Hematopoietic multipotent progenitor cell treated with erythropoietin and hydrocortisone succinate and interleukin-3 and kit ligand, for 4 days (in vitro differentiated cells): ENCODE data around the gene CYLD.

Source experiments
- DNase-seq: peaks from one replicate; pipeline ENCODE4 v3.0.0-alpha.2; 2015

CYLD gene

DNA sequence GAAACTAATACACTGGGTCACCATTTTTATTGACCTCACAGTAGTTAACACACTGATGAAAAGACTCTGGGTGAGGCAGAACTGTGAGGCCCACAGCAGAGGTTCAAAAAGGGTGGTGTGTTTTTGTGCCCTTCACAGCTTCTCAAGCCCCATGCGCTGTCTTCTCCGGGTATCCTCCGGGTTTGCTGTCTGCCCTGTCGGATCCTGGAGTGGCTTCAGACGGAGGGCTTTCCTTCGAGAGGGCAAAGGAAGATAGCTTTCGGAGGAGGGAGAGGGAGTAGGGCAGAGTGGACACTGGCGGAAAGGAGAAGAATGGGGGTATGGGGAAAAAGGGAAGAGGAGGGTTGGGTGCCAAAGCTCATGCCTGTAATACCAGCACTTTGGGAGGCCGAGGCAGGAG is 80.8 kb downstream of the CYLD start:
- DNase-seq = no peak

DNA sequence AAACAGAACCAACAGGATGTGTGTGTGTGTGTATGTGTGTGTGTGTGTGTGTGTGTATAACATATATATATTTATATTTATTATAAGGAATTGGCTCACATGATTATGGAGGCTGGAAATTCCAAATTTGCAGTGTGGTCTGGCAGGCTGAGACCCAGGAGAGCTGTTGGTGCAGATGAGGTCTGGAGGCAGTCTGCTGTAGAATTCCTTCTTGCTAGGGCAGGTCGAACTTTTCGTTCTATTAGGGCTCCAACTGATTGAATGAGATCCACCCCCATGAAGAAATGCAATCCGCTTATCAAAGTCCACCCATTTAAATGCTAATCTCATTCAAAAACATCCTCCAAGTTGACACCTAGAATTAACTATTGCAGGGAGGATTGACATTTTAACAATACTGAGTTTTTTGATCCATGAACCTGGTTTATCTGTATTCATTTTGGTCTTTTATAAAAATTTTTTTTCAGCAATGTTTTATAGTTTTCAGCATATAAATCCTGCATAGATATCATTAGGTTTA is 85.0 kb downstream of the CYLD start:
- no peak for DNase-seq

DNA sequence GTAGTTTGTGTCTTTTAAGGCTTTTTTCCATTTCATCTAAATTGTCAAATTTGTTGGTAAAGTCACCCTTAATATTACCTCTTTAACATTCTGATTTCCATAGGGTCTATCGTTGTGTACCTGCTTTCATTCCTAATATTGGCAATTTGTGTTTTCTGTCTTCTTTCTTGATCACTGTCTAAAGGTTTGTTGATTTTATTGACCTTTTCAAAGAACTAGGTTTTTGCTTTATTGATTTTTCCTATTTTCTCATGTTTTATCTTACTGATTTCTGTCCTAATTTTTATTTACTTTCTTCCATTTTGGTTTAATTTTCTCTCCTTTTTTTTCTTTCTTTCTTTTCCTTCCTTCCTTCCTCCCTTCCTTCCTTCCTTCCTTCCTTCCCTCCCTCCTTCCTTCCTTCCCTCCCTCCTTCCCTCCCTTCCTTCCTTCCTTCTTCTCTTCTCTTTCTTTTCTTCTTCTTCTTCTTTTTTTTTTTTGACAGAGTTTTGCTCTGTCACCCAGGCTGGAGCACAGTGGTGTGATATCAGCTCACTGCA is 86.3 kb downstream of the CYLD start:
- no peak for DNase-seq

DNA sequence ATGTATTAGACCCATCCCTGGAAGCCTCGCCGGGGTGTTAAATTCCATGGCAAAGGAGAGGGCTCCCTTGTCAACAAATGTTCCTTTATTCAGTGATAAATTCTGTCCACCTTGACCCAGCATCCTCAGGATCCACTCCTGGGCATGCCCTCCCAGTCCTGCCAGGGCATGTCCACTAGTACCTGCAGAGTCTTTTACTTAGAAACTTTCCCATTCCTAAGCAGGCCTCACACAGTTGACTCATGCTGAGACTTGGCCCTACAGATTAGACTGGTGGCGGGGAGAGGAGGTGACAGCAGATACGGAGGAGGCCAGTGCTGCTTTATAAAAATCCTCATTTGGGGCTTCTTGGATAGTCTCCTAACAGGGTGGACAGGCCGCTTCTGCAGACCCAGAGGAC is 88.8 kb downstream of the CYLD start:
- DNase-seq = no peak

DNA sequence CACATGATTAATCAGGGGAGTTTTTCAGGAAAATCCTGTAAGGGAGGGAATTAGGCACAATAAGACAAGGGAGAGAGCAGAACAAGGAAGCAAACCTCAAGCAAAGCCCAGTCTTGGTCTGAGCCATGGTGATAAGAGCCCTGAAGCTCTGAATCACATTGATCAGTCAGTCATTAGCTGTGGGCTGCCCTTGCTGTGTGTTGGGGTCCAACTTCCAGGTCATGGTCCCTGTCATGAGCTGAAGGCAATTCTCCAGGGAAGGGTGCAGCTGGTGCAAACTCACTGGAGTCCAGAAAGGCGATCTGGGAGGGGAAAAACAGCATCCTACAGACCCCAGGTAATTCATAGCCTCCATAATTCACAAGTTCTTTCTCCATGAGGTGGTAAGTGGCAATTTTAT is 89.9 kb downstream of the CYLD start:
- DNase-seq = peak; percentile 38

DNA sequence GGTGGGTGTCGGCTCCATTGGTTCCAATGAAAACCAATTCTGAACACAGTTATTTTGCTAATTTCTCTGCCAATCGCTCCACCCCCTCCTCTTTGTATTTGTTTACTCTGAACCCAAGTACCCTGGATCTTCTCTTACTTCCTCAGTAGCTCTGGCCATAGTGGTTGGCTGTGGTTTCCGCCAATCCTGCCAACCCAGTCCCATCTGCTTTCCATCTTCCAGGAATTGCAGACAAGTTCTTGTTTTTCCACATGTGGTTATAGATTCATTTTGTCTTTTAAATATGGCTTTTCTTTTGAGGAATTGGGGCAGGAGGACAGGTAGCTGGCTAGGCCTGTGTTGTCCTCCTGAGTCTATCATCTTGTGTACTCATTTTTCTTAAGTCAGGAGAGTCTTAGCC is 92.0 kb downstream of the CYLD start:
- no peak for DNase-seq

DNA sequence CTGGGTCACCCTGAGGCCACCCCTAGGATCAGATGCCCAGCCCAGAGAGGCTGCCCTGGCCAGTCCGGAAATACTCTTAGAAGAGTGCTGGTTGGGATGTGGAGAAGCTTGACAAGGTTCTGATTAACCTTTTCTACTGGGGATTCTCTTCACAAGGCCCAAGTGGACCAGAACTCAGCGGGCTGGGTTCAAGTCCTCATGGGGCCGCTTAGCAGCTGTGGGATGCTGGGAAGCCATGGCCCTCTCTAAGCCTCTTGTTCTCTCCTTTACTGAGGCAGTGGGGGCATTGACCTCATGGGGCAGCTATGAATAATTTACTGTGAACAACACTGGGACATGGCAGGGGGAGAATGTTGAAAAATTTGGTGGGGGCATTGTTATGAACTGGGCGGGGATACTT is 92.8 kb downstream of the CYLD start:
- no peak for DNase-seq

DNA sequence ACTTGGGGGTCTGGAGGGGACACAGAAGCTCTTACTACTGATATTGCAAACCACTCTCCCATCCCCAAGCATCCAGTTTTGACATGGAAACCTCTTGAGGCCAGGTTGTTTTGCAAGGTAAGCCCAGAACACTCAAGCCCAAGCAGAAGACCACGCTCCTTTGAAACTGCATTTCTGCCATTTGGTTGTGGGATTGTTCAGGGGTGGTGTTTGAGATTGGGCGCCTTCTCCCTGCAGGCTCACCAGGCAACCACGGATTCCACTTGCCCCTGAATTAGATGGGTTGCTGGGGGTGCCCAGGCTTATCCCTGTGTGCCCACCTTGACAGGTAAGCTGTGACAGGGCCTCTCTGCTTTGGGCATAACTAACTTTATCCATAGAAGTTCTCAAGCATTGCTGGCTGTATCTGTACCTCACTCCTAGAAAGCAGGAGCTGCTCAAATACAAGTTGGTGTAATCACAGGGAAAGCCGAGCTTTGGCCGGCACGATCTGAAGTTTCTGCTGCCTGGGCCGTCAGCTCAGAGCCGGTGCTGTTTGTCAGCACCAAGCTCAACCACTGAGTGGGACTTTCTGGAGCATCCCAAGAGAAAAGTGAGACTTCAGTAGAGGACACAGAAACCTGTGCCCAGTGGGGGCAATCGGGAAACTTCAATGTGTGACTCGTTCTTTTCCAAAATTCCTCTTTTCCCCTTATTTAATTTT is 93.6 kb downstream of the CYLD start:
- DNase-seq = no peak

DNA sequence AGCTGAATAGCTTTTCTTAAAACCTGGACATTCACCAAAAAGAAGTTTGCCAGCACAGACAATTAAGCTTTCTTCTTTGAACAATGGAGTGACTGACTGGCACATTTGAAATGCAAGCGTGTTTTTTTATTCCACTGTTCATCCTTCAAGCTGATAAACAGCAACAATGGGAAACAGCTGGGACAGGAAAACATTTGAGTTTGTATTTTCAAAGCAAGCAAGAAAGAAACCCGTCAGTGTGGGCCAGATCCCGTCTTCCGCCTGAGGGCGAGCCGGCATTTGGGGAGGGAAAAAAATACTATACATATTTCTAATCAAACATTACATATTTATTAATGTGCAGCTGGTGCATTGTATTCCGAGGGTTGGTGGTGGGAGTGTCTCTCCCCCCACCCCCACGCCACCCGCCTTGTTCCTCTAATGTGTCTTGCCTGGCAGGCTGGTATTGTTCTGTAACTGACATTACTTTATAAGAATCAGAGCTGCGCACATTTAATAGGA is 94.3 kb downstream of the CYLD start:
- DNase-seq = no peak

DNA sequence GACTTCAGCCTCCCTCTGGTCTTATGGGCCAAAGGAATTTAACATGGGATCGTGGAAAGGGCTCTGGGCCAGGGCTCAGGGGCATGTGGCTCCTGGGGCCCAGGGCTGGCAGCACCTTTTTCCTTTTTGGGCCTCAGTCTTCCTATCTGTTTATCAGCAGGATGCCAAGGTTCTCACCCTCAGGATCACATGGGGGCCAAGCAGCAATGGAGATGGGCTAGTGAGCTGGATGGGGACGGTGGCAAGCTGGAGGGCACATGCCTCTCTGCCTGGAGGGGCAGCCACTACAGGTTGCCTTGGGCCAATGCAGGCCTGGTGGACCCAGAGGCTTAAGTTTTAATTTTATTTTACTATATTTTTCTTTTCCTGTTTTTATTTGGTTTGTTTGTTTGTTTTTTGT is 95.4 kb downstream of the CYLD start:
- no peak for DNase-seq

DNA sequence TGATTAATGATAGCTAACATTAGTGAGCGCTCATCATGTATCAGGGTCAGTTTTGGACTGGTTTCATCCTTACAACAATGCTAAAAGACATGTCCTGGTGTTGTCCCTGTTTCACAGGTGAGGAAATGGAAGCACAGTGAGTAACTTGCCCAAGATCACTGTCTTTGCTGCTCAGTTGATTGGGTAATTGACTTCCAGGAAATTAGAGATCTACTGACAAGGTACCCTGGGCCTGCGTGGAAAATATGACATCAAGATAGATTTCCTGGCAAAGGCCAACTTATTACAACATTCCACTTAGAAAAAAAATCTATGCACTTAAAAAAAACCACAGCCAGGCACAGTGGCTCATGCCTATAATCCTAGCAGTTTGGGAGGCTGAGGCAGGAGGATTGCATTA is 96.3 kb downstream of the CYLD start:
- DNase-seq = peak; percentile 69

DNA sequence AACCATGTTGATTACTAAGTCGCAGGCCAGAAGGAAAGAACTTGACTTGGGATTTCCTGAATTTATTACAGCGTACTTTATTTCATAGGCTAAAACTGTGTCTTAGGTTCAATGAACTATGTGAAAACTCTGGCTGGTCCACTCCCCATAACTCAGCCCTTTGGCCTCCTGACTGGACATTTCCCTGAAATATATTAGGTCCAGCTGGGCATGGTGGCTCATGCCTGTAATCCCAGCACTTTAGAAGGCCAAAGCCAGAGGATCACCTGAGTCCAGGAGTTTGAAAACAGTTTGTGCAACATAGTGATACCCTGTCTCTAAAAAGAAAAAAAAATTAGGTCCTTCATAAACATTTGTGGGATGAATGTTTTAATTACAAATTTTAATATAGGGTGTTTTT is 97.0 kb downstream of the CYLD start:
- no peak for DNase-seq

DNA sequence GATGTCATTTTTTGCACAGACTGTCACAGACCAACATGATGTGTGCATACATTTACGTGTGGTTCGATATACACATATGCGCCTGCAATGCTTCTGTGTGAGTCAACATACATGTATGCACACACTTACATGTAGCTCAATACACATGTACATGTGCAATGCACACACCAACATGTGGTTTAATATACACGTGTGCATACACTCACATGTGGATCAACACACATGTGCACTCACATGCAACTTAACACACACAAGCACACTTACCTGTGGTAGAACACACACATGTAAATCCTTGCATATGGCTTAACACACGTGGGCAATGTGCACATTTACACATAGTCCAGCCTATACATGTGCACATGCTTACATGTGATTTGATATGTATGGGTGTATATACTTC is 97.5 kb downstream of the CYLD start:
- no peak for DNase-seq

DNA sequence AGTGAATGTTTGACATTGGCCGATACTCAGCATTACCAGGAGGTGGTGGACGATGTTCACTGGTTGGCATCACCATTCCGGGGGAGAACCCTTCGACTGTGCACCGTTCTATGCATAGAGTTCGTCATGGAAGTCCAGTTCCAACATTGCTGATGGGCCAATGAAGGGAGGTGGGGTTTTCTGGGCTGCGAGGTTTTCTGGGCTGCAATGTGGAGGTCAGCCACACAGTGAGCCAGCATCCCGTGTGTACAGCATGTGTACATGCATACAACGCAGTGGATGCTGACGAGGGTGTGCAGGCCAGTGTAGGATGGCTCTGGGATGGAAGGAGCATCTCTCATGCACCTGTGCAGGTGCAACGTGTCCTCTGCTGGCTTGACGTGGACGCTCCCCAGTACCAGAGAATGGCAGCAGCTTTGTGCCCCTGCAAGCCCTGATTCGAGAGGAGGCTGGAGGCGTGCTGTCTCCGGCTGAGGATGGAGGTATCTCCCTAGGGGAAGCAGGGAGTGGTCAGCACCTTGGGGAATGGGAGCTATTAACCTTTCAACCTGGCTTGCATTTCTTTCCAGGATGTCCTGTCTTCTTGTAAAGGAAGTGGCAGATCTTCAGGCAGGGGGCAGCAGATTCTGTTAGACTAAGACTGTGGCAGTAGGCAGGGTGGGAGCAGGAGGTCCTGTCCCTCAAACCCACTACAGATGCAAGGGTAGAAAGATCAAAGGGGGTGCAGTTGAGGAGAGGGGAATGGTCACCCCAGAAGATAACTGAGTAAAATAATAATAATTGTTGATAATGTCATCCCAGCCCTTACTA is 98.2 kb downstream of the CYLD start:
- DNase-seq = peak; percentile 49

DNA sequence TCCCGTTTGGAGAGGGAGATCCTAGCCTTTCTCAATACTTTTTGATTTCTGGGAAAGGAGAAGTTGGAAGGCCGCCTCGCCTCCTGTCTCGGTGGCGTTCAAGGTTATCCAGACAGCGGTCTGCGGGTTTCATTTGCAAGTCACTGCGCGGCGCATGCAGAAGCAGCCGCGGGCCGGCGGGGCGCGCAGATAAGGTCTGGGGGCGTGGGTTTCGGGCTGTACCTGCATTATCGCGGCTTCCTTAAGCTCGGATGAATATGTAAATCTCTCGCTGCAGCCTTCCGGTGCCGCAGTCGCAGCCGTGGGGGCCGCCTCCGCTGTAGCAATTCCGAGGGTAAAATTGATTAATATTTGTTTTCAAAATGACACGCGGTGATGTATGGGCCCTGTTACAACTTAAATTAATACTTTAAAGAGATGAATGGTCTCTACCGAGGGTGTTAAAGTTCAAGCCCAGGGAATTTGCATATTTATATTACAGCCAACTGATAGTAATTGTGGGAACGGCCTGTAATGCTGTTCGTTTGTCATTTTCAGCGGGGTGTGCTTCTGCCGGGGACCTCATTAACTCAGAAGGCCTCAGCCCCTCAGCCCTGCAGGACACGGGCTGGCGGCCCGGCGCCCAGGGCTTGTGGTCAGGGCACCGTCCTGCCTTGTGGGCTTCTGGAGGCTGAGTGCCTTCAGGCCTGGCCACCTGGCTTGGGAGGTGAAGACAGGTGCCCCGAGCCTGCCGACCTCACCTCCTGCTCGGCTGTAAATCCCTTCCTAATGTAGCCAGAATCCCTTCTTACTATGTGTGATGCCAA is 99.4 kb downstream of the CYLD start:
- peak; percentile 98 for DNase-seq

DNA sequence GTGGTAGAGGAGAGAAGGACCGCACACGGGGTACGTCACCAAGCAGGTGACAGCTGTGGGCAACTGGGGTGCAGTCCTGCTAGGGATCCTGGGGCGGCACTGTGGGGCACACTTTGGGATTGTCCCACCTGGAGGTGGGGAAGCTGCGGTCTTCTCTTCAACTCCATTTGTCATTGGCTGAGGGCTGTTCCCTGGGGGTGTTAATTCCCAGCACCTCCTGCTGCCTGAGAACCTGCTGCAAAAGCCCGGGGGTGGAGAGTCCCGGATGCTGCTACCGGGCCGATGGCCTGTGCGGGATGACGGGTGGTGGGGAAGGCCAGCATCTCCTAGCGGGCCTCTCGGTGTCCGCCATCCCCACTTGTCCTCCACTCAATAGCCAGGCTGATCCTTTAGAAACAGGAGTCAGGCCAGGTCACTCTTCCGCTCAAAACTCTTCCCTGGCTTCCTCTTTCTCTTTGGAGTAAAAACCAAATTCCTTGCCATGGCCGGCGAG is 100.2 kb downstream of the CYLD start:
- no peak for DNase-seq

DNA sequence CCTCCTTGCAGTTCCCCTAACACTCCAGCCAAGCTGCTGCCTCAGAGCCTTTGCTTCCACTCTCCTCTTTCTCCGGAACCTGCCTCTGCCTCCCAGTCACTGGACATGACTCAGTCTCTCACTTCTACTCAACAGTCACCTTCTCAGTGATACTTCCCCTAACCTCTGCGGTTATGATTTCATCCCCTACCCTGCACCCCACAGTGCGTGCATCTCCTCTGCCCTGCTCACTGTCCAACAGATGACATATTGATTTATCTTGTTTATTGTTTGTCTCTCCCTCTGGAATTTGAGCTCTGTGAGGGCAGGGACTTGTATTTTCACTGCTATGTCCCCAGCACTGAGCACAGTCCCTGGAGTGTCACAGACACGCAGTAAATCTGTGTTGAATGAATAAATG is 100.7 kb downstream of the CYLD start:
- DNase-seq = peak; percentile 32

DNA sequence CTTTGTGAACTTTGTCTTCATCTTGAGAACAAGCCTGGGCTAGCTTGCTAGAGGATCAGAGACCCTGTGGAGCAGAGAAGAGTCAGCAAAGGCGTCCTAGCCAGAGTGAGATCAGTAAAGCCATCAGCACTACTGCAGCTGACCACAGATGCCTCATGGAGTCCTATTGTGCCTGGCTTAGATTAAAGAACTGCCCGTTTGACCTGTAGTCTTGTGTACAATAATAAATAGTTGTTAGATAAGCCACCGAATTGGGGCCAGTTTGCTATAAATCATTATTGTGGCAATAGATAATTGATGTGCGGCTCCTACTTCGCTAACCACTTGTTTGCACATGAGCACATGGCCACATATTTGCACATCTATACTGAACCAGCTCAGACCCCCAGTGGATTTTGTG is 103.0 kb downstream of the CYLD start:
- DNase-seq = no peak

DNA sequence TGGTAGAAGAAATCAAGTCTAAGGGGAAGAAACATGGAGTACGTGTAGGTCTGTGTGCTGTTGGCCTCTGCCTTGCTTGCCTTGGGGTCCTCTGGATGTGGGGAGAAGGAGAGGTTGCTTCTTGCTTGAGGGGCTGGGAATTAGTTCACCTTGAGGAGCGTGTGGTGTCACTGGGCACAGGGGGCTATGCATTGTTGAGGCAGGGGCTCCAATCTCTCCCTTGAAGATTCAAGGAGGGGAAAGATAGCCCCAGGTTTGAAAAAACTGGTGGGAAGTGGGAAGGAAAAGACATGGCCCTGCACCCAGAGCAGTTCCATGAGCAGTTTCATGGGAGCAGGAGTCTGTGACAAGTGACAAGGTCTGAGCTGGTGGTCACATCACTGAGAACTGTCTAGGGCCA is 103.4 kb downstream of the CYLD start:
- DNase-seq = no peak

DNA sequence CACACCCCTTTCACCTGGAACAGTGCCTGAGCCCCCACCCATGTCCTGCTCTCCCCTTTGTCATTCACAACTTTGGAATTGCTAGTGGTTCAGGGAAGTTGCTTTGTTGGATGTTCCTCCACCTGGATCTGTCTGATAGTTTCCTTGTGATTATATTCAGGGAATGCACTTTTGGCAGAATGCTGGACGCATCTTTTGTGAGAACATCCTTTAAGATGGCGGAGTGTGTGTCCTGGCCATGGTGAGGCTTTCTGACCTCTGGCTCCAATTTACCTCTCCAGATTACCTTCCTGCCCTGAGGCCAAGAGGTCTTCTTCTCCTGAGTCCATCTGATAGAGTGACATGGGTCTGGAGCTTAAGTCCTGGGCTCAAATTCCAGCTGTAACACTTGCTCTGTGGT is 104.6 kb downstream of the CYLD start:
- no peak for DNase-seq

DNA sequence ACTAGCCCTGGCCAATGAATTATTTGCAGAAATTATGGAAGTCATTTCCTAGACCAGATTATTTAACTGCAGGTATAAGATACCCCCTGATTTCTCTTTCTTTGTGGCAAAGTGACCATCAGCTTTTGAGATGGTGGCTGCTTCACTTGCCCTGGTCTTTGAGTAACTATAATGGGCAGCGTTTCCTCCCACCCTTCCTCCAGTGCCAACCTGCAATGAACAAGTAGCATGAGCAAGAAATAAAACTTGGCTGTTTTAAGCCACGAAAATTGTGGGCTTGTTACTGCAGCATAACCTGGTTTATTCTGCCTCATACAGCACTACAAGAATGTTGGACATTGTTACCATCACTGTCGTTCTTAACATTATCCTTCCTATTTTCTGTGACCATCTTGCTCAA is 105.3 kb downstream of the CYLD start:
- no peak for DNase-seq

DNA sequence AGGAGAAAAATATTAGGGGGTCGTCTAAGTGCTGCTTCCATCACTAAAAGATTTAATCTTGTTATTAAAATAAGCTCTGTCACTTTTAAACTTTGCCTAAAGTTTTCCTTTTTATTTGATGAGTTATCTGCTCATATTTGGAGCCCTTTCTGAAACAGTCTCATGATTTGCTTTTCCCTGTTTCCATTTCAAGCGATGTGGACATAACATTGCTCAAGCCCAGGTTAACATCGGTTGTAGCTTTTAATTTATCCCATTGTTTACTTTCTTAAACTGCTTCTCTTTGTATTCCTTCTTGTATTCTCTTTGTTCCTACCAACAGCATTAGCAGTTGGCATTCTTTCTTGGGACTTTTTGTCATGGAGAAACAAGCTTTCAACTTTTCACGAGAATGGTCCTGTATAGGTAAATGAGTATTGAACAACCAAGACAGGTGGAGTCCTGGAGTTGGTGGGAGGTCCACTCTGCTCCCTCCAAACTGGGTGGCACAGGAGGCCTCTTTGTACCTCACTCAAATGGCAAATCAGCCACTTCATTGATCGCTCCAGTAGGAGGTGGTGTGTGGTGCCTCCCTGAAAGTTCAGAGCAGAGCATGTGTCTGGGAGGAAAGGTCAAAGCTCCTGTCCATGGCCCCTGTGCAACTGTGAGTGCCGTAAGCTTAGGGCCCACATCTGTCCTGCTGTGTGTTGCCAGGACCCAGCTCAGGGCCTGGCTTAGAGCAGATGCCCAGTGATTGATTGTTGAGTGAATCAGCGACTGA is 107.0 kb downstream of the CYLD start:
- no peak for DNase-seq
